Measurements from ENCODE around the gene CBX4.

CBX4 gene

DNA sequence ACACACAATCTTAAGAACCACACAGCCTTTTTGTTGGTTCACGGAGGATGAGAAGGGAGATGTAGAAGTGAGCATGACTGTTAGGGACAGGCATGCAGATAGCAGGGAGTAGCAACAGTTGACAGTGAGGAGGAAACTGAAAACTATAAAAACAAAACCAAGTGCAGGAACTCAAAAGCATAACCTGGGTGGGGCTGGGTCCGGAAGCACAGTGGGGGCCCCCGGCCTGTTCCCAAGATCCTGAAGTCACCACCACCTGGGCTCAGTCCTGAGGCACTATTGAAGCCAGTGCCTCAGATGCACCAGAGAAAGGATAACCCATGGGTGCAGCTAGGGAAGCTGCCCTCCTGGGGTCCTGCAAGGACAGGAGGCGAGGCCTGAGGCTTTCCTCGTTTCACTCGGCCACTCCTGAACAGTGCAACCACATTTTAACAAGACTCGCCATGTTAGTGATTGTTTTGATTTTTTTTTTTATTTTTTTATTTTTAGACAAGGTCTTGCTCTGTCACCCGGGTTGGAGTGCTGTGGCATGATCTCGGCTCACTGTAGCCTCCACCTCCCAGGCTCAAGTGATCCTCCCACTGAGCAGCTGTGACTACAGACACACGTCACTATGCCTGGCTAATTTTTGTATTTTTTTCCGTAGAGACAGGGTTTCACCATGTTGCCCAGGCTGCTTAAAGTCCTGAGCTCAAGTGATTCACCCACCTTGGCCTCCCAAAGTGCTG, 27.7 kb upstream of the CBX4 start:
- TF ChIP-seq, protein P1, sequence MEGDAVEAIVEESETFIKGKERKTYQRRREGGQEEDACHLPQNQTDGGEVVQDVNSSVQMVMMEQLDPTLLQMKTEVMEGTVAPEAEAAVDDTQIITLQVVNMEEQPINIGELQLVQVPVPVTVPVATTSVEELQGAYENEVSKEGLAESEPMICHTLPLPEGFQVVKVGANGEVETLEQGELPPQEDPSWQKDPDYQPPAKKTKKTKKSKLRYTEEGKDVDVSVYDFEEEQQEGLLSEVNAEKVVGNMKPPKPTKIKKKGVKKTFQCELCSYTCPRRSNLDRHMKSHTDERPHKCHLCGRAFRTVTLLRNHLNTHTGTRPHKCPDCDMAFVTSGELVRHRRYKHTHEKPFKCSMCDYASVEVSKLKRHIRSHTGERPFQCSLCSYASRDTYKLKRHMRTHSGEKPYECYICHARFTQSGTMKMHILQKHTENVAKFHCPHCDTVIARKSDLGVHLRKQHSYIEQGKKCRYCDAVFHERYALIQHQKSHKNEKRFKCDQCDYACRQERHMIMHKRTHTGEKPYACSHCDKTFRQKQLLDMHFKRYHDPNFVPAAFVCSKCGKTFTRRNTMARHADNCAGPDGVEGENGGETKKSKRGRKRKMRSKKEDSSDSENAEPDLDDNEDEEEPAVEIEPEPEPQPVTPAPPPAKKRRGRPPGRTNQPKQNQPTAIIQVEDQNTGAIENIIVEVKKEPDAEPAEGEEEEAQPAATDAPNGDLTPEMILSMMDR (conservative IDR thresholded peaks at IDR 0.05; ENCODE audit: low read depth), result no peak
- no peak for DNase-seq (ENCODE audit: low spot score)
- CTCF ChIA-PET, result no interaction called here
- H3K27ac ChIP-seq, result no peak overlapping the region
- POLR2A ChIA-PET (ENCODE audit: low non-redundant PET), result no interaction called here

GRCh38 chr17:79865351-79866210, 26.3 kb upstream of the CBX4 start:
- TF ChIP-seq, protein P1 (conservative IDR thresholded peaks at IDR 0.05; ENCODE audit: low read depth), result no peak
- DNase-seq (ENCODE audit: low spot score), result no peak
- no peak overlapping the region for H3K27ac ChIP-seq
- ChIA-PET CTCF (interaction anchor here (0.7 kb wide), 2 partner anchors 15 to 627 kb away, joined by 3 read pairs; no protein-coding TSS in a partner anchor), POLR2A (ENCODE audit: low non-redundant PET) (interaction anchor here (0.6 kb wide), 1 partner anchor 9 kb away, joined by 3 read pairs; no protein-coding TSS in a partner anchor)

DNA sequence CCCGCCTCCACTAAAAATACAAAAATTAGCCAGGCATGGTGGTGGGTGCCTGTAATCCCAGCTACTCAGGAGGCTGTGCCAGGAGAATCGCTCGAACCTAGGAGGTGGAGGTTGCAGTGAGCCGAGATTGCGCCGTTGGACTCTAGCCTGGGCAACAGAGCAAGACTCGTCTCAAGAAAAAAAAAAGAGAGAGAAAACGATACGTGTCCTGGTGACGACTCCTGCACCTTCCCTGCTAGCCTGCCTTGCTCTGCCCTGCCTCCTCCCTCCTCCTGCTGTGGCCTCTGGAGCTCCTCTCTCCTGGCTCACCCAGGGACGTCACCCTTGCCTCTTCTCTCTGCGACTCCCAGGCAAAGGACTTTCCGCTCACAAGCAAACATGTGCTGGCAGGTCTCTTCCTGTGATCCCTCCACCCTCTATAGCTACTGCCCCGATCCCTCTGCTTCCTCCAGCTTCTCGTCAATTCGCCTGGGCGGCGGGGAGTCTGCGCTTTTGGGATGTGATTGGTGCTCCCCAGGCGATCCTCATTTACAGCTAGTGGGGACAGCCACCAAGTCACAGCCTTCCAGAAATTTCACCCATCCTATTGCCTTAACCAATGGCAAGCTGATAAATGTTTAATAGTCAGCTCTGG, 25.5 kb upstream of the CBX4 start:
- TF ChIP-seq, protein P1 (conservative IDR thresholded peaks at IDR 0.05; ENCODE audit: low read depth), result no peak
- DNase-seq (ENCODE audit: low spot score), result no peak
- POLR2A ChIA-PET (ENCODE audit: low non-redundant PET), result interaction anchor here (0.6 kb wide), 1 partner anchor 8 kb away, joined by 3 read pairs; no protein-coding TSS in a partner anchor
- CTCF ChIA-PET, result interaction anchor here (0.6 kb wide), 1 partner anchor 133 kb away, joined by 5 read pairs; no protein-coding TSS in a partner anchor
- no peak overlapping the region for H3K27ac ChIP-seq

DNA sequence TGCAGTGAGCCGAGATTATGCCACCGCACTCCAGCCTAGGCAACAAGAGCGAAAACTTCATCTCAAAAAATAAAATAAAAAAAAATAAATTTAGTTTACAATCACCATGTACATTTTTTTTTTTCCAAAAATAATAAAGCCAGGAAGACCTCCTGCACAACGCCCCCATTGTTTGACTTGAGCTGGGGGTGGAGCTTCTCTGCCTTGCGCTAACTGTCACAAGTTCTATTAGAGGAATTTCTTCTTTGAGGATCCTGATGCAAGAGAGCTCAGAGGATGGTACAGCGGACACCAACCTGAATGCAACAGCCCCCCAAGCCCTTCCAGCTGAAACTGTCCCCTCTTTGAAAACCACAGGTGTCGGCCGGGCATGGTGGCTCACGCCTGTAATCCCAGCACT, 24.9 kb upstream of the CBX4 start:
- CTCF ChIA-PET, result interaction anchor here (0.6 kb wide), 1 partner anchor 134 kb away, joined by 5 read pairs; no protein-coding TSS in a partner anchor
- H3K27ac ChIP-seq, result no peak overlapping the region
- DNase-seq (ENCODE audit: low spot score), result no peak
- POLR2A ChIA-PET (ENCODE audit: low non-redundant PET), result no interaction called here
- TF ChIP-seq, protein P1 (conservative IDR thresholded peaks at IDR 0.05; ENCODE audit: low read depth), result no peak

GRCh38 chr17:79862771-79863440, 23.7 kb upstream of the CBX4 start:
- no peak for DNase-seq (ENCODE audit: low spot score)
- POLR2A ChIA-PET (ENCODE audit: low non-redundant PET), result no interaction called here
- TF ChIP-seq, protein P1 (conservative IDR thresholded peaks at IDR 0.05; ENCODE audit: low read depth), result no peak
- H3K27ac ChIP-seq, result no peak overlapping the region
- CTCF ChIA-PET, result interaction anchor here (0.5 kb wide), 1 partner anchor 55 kb away, joined by 3 read pairs; no protein-coding TSS in a partner anchor
